Type B pancreatic cell (in vitro differentiated cells): ENCODE measurements around the gene HOXD10. TPM values are rescaled to one million over a fixed set of nuclear protein-coding genes. Genes with fewer than 3 reads are reported as not detected.

Experiments used
- DNase-seq: peaks from one replicate; pipeline ENCODE4 v3.0.0; 2021; ENCODE audit warnings: mixed read lengths; ENCODE audit not compliant: unreplicated experiment; ENCODE audit errors: extremely low spot score
- H3K27ac Mint-ChIP-seq: 2 replicates; pipeline ENCODE4 v1.8.0; 2021; ENCODE audit warnings: mild to moderate bottlenecking, mixed read lengths
- H3K27me3 Mint-ChIP-seq: 2 replicates; pipeline ENCODE4 v1.8.0; 2021; ENCODE audit warnings: mixed read lengths
- H3K36me3 Mint-ChIP-seq: 2 replicates; pipeline ENCODE4 v1.8.0; 2021; ENCODE audit warnings: mixed read lengths
- H3K4me1 Mint-ChIP-seq: one replicate; pipeline ENCODE4 v1.8.0; 2021; ENCODE audit warnings: mixed read lengths; ENCODE audit not compliant: unreplicated experiment
- H3K4me3 Mint-ChIP-seq: 2 replicates; pipeline ENCODE4 v1.8.0; 2021; ENCODE audit warnings: mild to moderate bottlenecking, mixed read lengths
- H3K9me3 Mint-ChIP-seq: 2 replicates; pipeline ENCODE4 v1.8.0; 2021; ENCODE audit warnings: mixed read lengths
- CTCF ChIP-seq: fragments of 200-600 bp; sonication (generic); conservative IDR thresholded peaks from 2 replicates; pipeline ENCODE4 v1.5.0; 2021; ENCODE audit warnings: antibody characterized with exemption, mild to moderate bottlenecking
- total RNA-seq: library from RNA; stranded (reverse); gene quantifications from 2 replicates; pipeline ENCODE4 v1.2.1, GENCODE V29; 2021; ENCODE audit warnings: low replicate concordance

The HOXD10 gene
- total RNA-seq, 1 donor from 2014 or later: 0.56 TPM

- DNase-seq: no peak
- peak overlapping the region; percentile 51 for H3K4me3 Mint-ChIP-seq
- peaks cover 31% of the 10 kb centered on the region for H3K4me1 Mint-ChIP-seq
- H3K27ac Mint-ChIP-seq: no peak overlapping the region
- no peaks in the 10 kb centered on the region for H3K9me3 Mint-ChIP-seq
- peaks cover 97% of the 10 kb centered on the region for H3K27me3 Mint-ChIP-seq
- no peaks in the 10 kb centered on the region for H3K36me3 Mint-ChIP-seq
- no peak for TF ChIP-seq CTCF
Observed at GRCh38 chr2:176084611-176085119, 31.9 kb upstream of the HOXD10 start.

GRCh38 chr2:176085120-176085788, 31.3 kb upstream of the HOXD10 start:
- H3K4me1 Mint-ChIP-seq: peaks cover 31% of the 10 kb centered on the region
- no peak overlapping the region for H3K27ac Mint-ChIP-seq
- H3K9me3 Mint-ChIP-seq: no peaks in the 10 kb centered on the region
- TF ChIP-seq CTCF: no peak
- H3K27me3 Mint-ChIP-seq: peaks cover 100% of the 10 kb centered on the region
- DNase-seq: peak; percentile 66
- H3K36me3 Mint-ChIP-seq: no peaks in the 10 kb centered on the region
- H3K4me3 Mint-ChIP-seq: peak overlapping the region; percentile 51

- Mint-ChIP-seq H3K36me3 (no peaks in the 10 kb centered on the region), H3K9me3 (no peaks in the 10 kb centered on the region), H3K4me1 (peaks cover 28% of the 10 kb centered on the region), H3K27ac (no peak overlapping the region), H3K27me3 (peaks cover 100% of the 10 kb centered on the region), H3K4me3 (peak overlapping the region; percentile 58)
- peak; percentile 70 for DNase-seq
- peak; percentile 73 for TF ChIP-seq CTCF
Observed at GRCh38 chr2:176085861-176086771, 30.5 kb upstream of the HOXD10 start.

- no peak overlapping the region for H3K27ac Mint-ChIP-seq
- no peak for TF ChIP-seq CTCF
- H3K36me3 Mint-ChIP-seq: no peaks in the 10 kb centered on the region
- peaks cover 98% of the 10 kb centered on the region for H3K27me3 Mint-ChIP-seq
- peak overlapping the region; percentile 91 for H3K4me3 Mint-ChIP-seq
- H3K9me3 Mint-ChIP-seq: no peaks in the 10 kb centered on the region
- no peak for DNase-seq
- H3K4me1 Mint-ChIP-seq: peaks cover 34% of the 10 kb centered on the region
Observed at GRCh38 chr2:176087330-176088047, 29.1 kb upstream of the HOXD10 start.
